IPS-NIHi7 (cell line): ENCODE results near the gene ZNF804B.

Source experiments
- DNase-seq: peaks from one replicate; pipeline ENCODE4 v3.0.0; 2012; ENCODE audit warnings: mixed read lengths; ENCODE audit errors: extremely low spot score

The ZNF804B gene

DNA sequence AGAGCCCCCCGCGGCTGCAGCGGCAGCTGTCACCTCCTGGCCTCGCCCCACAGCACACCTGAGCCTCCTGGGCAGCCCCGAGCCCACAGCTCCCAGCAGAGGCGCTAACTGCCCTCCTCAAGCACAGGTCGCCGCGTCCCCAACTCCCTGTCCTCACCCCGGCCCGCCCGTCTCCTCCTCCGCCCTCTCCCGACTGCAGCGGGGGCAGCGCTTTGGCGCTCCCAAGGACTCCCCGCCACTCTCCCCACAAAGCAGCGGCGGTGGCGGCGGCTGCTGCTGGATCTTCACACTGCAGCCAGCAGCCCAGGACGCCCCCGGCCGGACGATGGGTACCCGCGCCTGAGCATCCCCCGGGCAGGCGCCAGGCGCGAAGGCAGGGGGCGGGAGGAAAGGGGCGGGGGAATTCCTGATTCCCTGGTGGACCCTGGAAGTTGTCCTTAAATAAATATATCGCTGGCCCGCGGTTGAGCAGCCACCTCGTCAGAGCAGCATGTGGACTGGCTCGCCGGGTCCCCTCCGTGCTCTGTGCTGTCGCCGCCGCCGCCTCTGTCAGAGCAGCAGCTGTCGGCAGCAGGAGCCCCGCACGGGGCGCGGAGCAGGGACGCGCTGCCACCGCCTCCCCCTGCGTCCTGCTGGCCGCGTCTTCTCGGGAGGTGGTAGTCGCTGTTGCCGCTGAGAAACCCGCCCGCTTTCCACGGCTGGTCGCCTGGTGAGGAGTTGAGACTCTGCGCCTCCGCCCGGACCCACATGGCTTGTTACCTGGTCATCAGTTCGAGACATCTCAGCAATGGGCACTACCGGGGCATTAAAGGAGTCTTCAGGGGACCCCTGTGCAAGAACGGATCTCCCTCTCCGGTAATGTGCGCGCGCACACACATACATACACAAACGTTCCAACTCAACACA, at the start of gene ZNF804B:
Gene ZNF804B (plus strand): TSS at position 471 of the 906 bp plus-strand sequence. CDS start 277 bp downstream, at position 748.
- DNase-seq: peak; percentile 72

DNA sequence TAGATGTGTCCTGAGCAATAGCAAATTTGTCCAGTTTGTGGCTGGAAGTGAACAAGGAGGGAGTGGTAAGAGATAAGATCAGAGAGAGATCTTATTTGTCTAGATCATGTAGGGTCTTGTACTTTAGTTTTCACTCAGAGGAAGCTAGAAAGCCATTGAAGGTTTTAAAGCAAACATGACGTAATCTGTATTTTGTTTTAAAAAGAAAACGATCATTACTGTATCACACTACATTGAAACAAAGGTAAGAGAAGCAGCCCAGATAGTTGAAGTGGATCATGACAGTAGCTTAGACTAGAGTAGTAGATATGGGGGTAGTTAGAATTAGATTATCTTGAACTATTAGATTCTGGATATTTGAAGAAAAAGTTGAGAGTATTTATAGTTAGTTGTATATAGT, 23.6 kb upstream of the ZNF804B start:
- no peak for DNase-seq

DNA sequence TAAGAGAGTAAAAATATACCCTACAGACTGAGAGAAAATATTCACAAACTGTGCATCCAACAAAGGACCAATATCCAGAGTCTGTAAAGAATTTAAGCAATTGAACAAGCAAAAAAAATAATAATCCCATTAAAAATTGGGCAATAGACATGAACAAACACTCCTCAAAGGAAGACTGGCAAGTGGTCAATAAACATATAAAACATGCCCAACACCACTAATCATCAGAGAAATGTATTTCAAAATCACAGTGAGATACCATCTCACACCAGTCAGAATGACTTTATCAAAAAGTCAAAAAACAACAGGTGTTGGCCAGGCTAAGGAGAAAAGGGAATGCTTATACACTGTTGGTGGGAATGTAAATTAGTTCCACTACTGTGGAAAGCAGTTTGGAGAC, 21.9 kb upstream of the ZNF804B start:
- DNase-seq: no peak

DNA sequence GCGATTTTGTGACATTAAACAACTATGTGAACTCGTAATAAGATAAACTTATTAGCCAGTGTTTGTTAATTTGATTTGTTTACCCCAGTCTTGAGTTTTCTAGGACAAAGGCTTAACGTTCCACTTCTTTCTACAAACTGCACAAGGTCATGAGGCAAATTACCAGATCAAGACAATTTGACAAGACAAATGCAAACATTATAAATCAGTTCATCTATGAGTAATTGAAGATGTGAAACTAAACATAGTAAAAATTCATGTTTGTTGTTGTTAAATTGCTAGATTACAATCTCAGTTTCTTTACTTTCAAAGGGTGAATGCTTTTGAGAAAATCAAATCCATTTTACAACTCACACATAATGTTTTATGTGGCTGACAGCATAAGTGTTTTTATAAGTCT, 13.4 kb upstream of the ZNF804B start:
- DNase-seq: no peak

DNA sequence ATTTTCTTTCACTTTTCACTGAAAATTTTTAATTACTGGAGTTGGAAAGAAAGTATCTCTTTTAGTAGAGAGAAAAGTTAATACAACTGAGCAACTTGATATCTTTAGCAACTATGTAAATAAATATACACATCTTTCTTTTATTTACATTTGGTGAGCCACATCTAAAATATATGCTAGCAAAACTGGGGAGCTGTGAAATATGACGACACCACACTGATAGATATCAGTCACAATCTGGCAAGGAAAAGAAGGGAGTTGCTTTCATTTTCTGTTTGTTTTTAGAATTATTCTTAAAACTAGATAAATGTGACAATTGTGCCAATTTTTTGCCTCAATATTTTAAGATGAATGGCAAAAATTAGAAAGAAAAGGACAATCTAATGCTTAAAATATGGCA, 2.7 kb upstream of the ZNF804B start:
- DNase-seq: no peak

DNA sequence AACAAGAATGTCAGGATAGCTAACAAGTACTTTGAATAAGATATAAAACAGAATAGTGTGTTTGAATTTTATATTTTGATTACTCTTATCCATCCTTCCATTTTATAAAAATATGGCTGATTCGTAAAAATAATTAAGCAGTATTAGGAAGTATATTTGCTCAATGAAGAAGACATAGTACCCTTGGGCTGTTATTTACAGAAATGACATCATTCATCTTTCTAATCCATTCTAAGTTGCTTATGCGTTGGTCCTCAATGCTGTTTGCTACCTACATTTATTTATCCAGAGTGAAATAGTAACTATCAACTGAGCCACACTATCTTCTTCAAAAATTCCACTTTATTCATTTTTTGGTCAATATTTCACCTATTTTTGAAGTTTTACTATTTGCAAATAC, 2.1 kb upstream of the ZNF804B start:
- no peak for DNase-seq

DNA sequence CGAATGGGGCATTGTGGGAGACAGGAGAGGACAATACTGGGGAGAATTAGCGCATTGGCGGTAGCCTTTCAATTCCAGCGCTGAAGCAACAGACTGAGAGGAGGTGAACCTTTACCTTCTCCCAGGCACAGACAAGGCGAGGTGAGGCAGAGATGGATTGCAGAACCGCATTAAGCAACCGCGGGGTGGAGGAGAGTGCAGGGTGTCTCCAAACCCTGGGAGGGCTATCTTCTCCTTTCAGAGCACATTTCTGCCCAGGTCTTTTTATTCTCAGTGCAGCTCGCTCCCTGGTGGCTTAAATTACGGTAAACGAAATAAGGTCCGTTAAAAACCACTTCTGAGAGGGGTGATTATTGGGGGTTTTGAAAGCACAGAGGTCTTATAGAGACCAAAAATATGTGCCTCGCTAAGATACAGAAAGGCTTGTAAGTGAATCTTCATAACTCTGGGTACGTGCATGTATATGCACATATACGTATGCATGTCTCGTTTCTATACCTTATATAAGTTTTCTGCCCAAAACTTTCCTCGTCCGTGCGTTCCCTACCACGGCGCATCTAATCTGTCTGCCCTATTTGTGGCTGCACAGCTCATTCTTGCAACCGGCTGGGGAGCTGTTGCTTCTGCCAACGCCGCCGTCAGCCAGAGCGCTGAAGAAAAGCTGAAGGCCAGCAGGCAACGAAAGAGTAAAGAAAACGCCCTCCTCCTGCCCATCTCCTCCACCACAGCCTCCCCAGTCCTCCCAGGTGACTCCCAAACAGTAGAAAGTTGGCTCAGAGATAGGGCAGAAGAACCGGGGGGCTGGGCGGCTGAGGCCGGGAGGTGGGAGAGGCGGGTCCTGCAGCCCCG, 895 bp upstream of the ZNF804B start:
- DNase-seq: peak; percentile 51

DNA sequence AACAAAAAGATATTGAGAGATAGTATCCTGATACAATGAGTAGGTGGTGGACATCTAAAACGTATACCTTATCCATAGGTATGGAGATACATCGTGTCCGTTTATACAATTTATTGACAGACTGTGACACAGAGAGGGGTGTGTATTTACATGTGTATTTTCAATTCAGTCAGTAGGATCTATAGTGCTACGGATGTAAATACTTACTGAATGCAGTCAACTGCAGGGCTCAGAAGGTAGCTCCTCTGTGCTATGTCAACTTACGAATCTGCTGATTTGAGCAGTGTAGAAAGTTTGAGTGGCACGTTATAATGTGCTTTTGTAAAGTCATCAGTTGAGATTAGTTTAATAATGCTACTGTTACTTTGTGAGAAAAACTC, 626 bp downstream of the ZNF804B start:
- no peak for DNase-seq

DNA sequence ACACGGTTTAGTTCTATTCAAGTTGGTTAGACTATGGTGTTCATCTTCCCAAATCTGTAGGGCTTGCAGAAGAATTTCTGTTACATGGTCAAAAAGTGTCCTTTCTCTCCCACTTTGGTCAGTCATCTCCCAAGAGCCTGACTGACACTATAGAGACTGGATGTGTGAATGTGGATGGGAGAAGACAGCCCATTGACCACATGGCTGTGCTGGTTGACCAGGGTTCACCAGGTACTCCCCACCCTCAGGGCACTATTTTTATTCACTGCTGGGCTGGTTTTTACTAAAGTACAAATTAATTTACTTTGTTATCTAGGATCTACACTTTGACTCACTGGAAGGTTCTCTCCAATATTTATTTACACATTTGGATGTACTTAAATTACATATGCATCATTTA, 2.3 kb downstream of the ZNF804B start:
- no peak for DNase-seq

DNA sequence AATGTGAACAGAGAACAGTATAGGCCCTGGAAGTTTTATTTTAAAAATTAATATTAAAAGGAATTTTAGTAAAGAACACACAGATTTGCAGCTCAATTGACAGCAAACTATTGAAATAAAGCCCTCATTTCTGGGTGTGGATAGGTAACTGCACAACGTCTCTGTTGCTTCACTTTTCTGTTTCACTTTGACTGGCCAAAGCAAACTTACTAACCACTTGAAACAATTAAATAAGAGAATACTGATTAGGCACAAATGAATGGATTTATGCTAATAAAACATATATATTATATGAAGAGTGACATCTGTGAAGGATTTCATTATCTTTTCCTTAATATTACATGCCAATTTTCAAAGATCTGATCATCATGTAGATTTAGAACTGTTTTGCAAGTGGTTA, 11.9 kb downstream of the ZNF804B start:
- no peak for DNase-seq

DNA sequence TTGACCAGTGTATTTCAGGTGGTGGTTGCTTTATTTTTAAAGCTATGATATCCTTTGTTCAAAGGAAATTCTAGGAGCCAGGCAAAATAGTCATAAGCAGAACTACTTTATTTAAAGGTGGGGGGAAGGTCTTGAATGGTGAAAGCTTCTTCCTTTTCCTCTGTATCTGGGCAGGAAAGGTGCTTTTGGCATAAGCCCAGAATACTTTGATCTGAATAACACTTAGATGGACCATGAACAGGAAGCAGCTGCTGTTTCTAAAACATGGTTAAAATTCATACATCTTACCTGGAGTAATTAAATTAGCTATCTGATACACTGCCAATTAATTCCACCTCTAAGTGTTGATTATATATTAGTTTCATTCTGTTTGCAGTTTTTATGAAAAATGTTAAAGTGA, 13.3 kb downstream of the ZNF804B start:
- no peak for DNase-seq

DNA sequence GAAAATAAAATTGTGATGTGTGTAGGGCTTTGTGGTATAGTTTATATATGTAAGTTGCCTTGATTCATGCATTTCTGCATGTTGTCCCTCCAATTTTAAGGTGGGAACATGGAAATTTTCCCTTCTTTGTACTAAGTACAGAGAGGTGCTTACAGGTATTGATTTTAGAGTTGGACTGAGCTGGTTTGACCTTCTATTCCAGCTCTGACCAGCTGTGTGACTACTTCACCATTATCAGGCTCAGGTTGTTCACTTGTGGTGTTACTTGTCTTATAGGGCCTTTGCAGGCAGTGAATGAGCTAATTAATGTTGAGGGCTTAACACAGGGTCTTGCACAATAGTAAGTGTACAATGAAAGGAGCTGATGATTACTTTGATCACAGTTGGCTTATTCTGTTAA, 16.3 kb downstream of the ZNF804B start:
- DNase-seq: no peak

DNA sequence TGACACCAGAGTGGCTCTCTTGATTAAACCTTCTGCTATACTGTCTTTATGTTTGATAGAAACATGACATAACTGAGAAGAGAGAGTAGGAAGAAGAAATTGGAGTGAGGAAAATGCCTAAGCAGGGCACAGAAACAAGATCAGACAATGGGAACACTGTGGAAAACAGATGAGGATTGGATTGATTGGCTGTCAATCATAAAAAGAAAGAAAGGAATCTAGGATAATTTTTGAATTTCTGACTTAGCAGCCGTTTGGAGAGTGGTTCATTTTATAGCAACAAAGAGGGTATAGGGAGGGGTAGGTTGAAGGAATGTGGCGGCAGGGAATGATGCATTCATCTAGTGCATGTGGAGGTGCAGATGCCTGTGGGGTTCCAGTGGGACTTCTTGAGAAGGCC, 28.3 kb downstream of the ZNF804B start:
- DNase-seq: no peak

DNA sequence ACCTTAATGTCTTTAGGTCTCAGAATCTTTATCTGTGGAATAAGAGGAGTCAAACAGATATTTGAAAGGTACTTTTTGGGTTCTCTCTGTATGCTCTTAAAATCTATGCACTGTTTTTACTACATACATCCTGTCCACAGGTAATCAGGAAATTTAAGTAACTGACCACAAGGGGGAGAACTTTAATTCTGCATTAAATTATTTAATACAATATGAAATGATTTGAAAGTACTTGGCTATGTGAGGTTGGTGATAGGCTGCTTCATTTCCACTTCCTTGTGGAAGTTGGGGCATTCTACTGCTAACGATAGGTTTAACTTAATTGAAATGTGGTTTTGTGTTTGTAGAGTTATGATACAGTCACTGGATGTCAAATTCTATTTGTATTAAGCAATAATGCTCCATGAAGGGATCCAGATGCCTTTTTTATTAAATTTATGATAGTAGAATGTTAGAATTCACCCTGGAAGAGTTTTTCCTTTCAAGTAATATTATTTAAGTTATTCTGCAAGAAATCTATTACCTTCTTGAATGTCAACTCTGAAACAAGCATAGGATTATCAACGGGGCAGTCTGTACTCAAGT, 30.1 kb downstream of the ZNF804B start:
- DNase-seq: no peak

DNA sequence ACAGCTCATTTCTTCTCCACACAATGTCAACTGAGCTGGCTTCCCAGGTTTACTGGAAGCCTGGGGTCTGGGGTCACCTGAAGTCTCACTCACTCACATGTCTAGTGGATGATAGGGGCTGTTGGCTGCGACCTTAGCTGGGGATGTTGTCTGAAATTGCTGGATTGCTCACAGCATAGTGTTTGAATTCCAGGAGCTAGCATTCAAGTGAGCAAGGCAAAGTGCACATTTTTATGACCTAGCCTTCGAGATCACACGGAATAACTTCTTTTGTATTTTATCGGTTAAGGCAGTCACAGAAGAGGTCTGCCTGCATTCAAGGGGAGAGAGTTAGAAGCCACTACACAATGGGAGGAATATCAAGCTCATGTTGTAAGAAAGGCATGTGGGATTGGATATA, 32.4 kb downstream of the ZNF804B start:
- DNase-seq: no peak

DNA sequence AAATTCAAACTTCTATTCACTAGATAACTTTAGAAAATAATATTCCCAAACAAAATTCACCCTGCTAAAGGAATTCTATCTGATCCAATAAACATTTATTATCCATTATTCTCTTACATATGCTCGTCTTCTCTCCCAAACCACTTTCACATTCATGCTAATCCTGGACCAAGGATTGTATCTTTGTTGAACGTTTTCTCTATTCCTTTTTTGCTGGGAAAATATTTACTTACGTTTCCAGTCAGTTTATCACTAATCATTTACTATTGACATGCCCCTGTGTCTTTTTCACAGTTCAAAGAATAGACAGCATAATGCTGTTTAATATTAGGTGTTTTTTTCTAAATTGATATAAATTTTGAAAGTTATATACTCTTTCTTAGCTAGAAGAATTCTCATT, 32.9 kb downstream of the ZNF804B start:
- no peak for DNase-seq

DNA sequence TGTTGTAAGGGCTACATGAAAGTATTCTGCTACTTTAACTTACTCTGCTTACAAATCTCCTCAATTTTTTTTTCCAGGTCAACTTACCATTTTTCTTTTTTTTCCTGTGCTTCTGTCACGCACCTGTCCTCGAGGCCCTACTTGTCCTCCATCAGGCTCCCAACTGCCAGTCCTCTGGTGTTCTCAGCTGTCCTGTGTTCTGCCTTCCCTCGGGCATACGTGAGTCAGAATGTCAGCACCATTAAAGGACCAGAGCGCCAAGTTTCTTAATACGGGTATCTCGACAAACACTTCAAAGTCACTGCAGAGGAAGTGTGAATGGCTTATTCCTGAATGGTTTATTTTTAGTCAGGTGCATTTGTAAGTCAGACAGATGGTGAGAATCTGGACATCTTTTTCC, 36.1 kb downstream of the ZNF804B start, which contains the start of gene TEX47:
Gene TEX47 (minus strand): TSS at position 185 of the 400 bp plus-strand sequence. CDS start 795 bp downstream, outside the sequence.
- DNase-seq: no peak

DNA sequence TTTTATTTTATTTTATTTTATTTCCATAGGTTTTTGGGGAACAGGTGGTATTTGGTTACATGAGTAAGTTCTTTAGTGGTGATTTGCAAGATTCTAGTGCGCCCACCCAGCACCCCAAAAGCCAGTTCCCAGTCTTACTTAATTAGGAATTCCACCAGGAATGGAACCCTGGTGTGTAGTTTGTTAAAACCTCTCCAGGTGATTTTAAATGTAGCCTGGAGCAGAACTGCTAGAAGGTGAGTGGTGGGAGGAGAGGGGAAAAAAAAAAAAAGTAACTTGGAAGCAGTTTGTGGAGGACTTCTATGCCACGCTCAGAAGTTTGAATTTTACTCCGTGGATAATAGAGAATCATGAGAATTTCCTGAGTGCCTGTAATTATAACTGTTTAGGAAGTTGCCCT, 41.5 kb downstream of the ZNF804B start:
- no peak for DNase-seq

DNA sequence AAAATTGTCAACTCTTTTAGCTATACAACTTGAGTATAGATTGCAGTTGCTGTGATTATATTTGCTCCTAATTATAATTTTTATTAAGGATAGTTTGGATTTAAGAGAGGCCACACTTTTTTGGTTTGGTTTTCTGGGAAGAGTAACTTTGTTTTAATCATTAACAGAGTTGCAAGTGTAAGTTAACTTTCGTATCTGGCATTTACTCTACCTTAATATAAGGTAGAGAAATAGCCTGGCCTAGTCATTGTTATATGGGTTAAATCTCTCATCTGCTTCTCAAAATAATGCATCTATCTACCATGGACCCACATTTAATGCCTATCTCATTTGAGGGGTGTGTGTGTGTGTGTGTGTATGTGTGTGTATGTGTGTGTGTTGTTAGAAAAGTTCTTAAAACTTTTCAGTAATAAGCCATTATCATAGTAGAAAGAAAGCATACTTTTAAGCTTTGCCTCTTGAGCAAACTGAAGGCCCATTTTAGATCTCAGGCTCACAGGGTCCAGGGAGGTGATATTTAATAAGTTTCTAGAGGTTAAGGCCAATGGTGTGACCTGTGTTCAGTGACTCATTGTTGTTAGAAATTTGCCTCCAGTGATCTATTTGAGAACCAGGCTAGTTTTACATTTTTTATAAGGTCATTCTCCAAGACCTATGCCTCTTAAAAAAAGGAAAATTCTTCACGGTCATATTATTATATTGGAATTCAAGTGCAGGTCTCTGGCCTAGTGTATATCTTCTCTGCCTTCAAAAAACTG, 47.0 kb downstream of the ZNF804B start:
- DNase-seq: no peak

DNA sequence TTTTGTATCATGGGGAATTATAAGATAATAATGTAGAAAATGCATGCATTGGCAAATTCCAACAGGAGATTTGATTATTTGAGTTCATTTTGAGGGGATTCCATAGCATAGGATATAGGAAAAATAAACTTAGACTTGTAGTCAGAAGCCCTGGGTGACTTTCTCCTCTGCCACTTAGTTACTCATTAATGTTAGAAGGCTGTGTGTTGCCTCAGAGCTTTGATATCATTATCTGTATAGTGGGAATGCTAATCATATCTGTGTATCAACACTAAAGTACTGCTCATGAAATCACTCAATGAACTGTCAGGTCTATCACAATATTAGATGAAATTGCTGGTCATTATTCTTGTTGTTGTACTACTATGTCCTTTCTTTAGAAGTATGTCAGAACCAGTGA, 59.1 kb downstream of the ZNF804B start:
- DNase-seq: no peak

DNA sequence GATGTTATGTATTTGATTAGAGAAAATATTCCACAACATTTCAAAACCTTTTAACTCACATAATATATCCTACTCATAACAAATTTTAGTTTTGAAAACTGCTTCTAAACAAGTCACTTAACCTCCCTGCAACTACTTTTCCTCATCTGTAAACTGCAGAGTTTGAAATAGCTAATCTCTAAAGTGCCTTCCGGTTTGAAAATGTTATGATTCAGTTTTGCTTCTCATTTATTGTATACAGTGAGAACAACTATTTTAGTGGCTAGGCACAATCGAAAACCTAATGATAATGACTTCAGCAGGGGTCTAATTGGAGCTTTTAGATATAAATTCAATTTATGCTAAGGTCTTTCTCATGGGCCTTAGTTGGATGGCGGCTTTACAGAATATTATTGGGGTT, 66.7 kb downstream of the ZNF804B start:
- no peak for DNase-seq
